Measurements from ENCODE around the gene ZNF667.

- no peak for TF ChIP-seq CTCF (conservative IDR thresholded peaks at IDR 0.05 in 1 of 2, IDR thresholded peaks at IDR 0.05 in 1 of 2; ENCODE audit: extremely low read depth in 1 of 2, insufficient read depth in 1 of 2, low read depth in 1 of 2, low read length in 2 of 2)
- no peak for TF ChIP-seq EZH2 (IDR thresholded peaks at IDR 0.05; ENCODE audit: borderline replicate concordance, low read length)
Measured at GRCh38 chr19:56491399-56491798, 14.3 kb upstream of the ZNF667 start.
